Endothelial cell of umbilical vein (primary cell): Measurements from ENCODE around the gene ITGAE. TPM values are rescaled to one million over a fixed set of nuclear protein-coding genes. Genes with fewer than 3 reads are reported as not detected.

ENCODE experiments used
- BruUV-seq: library from RNA; stranded (reverse); fragments of 400-500 nt; replicated peaks from 2 replicates; lab custom pipeline; 2021; lab: Mats Ljungman, UMichigan
- CTCF ChIA-PET: fragments of 300-600, 350-600 bp; sonication (Branson Sonifier 250); formaldehyde crosslinking; loops from one replicate; lab custom pipeline; 2021; ENCODE audit warnings: antibody characterized with exemption, inconsistent platforms; lab: Charles Lee
- POLR2A ChIA-PET: fragments of 300-600, 350-600 bp; sonication (Branson Sonifier 250); formaldehyde crosslinking; loops from one replicate; lab custom pipeline; 2021; ENCODE audit warnings: antibody characterized with exemption, inconsistent platforms; lab: Charles Lee
- DNase-seq: peaks from one replicate; pipeline ENCODE4 v3.0.0-alpha.2; 2011; ENCODE audit warnings: low read depth, low spot score
- FAIRE-seq: peaks from 2 replicates; lab custom pipeline; 2011; peaks lifted over from hg19 to GRCh38; lab: Jason Lieb, UNC
- H2AFZ ChIP-seq: 2 replicates; pipeline ENCODE4 v1.6.0; 2012; ENCODE audit warnings: low read depth, low read length, control low read depth, inconsistent platforms
- H3K27ac ChIP-seq: 2 replicates; pipeline ENCODE4 v1.5.1; 2011; ENCODE audit warnings: low read depth, mild to moderate bottlenecking, control low read depth, low read length, moderate library complexity; ENCODE audit not compliant: insufficient read depth
- H3K27me3 ChIP-seq, 2 experiments: 2 replicates each; pipeline versions ENCODE4 v1.6.0 to v1.6.1; 2011; ENCODE audit warnings: low read length in 2 of 2, mixed read lengths in 1 of 2; ENCODE audit not compliant: control insufficient read depth in 2 of 2, insufficient read depth in 2 of 2
- H3K36me3 ChIP-seq, 2 experiments: 2 replicates in 1 of 2; 3 replicates in 1 of 2; pipeline ENCODE4 v1.5.1; 2011; ENCODE audit warnings: low read length in 2 of 2, mild to moderate bottlenecking in 1 of 2, moderate library complexity in 1 of 2; ENCODE audit not compliant: control insufficient read depth in 2 of 2, insufficient read depth in 2 of 2; ENCODE audit errors: extremely low read depth in 1 of 2
- H3K4me1 ChIP-seq: 3 replicates; pipeline ENCODE4 v1.5.1; 2011; ENCODE audit warnings: mild to moderate bottlenecking, low read length; ENCODE audit not compliant: control insufficient read depth, insufficient read depth; ENCODE audit errors: extremely low read depth
- H3K4me2 ChIP-seq: 2 replicates; pipeline ENCODE4 v1.6.1; 2011; ENCODE audit warnings: low read length, control low read depth, mixed read lengths; ENCODE audit not compliant: insufficient read depth
- H3K4me3 ChIP-seq, 3 experiments: fragments of 200-600 bp in 1 of 3; sonication (generic), shearing (Covaris generic) in 1 of 3; replicated peaks in 1 of 3; 2 replicates each; pipeline ENCODE4 v1.5.1; 2011 to 2016; ENCODE audit warnings: control low read depth in 3 of 3, low read length in 3 of 3, mild to moderate bottlenecking in 2 of 3, inconsistent platforms in 1 of 3, low read depth in 1 of 3, moderate library complexity in 1 of 3; ENCODE audit not compliant: insufficient read depth in 1 of 3
- H3K79me2 ChIP-seq: 2 replicates; pipeline ENCODE4 v1.6.0; 2012; ENCODE audit warnings: low read length, inconsistent platforms; ENCODE audit not compliant: control insufficient read depth, insufficient read depth
- H3K9ac ChIP-seq: replicated peaks from 2 replicates; pipeline ENCODE3; 2011; ENCODE audit warnings: low read length, control low read depth; ENCODE audit not compliant: insufficient read depth; ENCODE audit errors: extremely low read depth
- H3K9me1 ChIP-seq: replicated peaks from 3 replicates; pipeline ENCODE4 v1.6.0; 2011; ENCODE audit warnings: mild to moderate bottlenecking, low read length; ENCODE audit not compliant: control insufficient read depth, insufficient read depth; ENCODE audit errors: extremely low read depth
- H3K9me3 ChIP-seq: replicated peaks from 2 replicates; pipeline ENCODE4 v1.5.1; 2012; ENCODE audit warnings: low read length, inconsistent platforms; ENCODE audit not compliant: control insufficient read depth, insufficient read depth
- H4K20me1 ChIP-seq: replicated peaks from 2 replicates; pipeline ENCODE3; 2011; ENCODE audit warnings: mild to moderate bottlenecking, low read length; ENCODE audit not compliant: control insufficient read depth, insufficient read depth; ENCODE audit errors: extremely low read depth
- EZH2 ChIP-seq: IDR thresholded peaks from 2 replicates; pipeline ENCODE4 v1.6.1; 2012; ENCODE audit warnings: borderline replicate concordance, low read depth, mild to moderate bottlenecking, moderate library complexity, low read length, inconsistent platforms; ENCODE audit not compliant: severe bottlenecking
- FOS ChIP-seq: IDR thresholded peaks from 2 replicates; pipeline ENCODE4 v1.6.1; 2011; ENCODE audit warnings: mild to moderate bottlenecking, low read length, moderate library complexity, borderline replicate concordance; ENCODE audit not compliant: insufficient read depth
- GATA2 ChIP-seq: IDR thresholded peaks from 2 replicates; pipeline ENCODE4 v1.7.0; 2011; ENCODE audit warnings: low read depth, mild to moderate bottlenecking, moderate library complexity, mixed read lengths, low read length; ENCODE audit not compliant: insufficient read length, insufficient read depth
- JUN ChIP-seq: IDR thresholded peaks from 2 replicates; pipeline ENCODE4 v1.6.1; 2011; ENCODE audit warnings: borderline replicate concordance, low read depth; ENCODE audit not compliant: insufficient read length, insufficient read depth
- MYC ChIP-seq: IDR thresholded peaks from one replicate; pipeline ENCODE4 v1.6.1; 2011; ENCODE audit warnings: mild to moderate bottlenecking, low read depth, low read length
- POLR2A ChIP-seq: IDR thresholded peaks from 2 replicates; pipeline ENCODE4 v1.6.1; 2012; ENCODE audit warnings: low read depth, mild to moderate bottlenecking, control low read depth, low read length
- POLR2AphosphoS5 ChIP-seq: IDR thresholded peaks from 2 replicates; pipeline ENCODE4 v1.6.1; 2012; ENCODE audit warnings: low read depth, mild to moderate bottlenecking, control low read depth, low read length, moderate library complexity; ENCODE audit not compliant: insufficient read depth
- dilution Hi-C: fragments of 300-500 bp; cut with MboI; formaldehyde crosslinking; loops from one replicate; pipeline ENCODE4 v1.15.0; 2019; ENCODE audit warnings: low sequenced_read_pairs; ENCODE audit not compliant: extremely low pct_ligation_motif_present
- intact Hi-C: fragments of 100-400 bp; cut with micrococcal nuclease; formaldehyde crosslinking; loops from one replicate; pipeline ENCODE4 v1.10.0; 2022
- polyA plus RNA-seq, 4 experiments: library from polyadenylated mRNA; depleted of rRNA in 3 of 4; stranded (reverse) in 3 of 4; unstranded in 1 of 4; fragments of >200 nt; gene quantifications; 2 replicates each; pipeline versions ENCODE4 v1.2.1 to v1.2.3, GENCODE V29; 2011 to 2012; ENCODE audit warnings: missing spikeins in 1 of 4
- total RNA-seq: library from RNA; stranded (reverse); gene quantifications from 2 replicates; pipeline ENCODE4 v1.2.3, GENCODE V29; 2021
- TF ChIP-seq, protein P1 (sequence below), 2 donors: IDR thresholded peaks; 1 replicate in 1 of 2; 2 replicates in 1 of 2; pipeline ENCODE4 v1.5.1; 2011; ENCODE audit warnings: low read length in 2 of 2, mild to moderate bottlenecking in 2 of 2, moderate library complexity in 2 of 2, control low read depth in 1 of 2, inconsistent platforms in 1 of 2, low read depth in 1 of 2; ENCODE audit not compliant: insufficient read depth in 1 of 2; ENCODE audit errors: extremely low read depth in 1 of 2
- TF ChIP-seq, protein P2 (sequence below): IDR thresholded peaks from 2 replicates; pipeline ENCODE4 v1.6.1; 2011; ENCODE audit not compliant: insufficient read depth, insufficient read length

Gene ITGAE
- total and polyA plus RNA-seq, 2 donors (not counting 3 experiments of a cell fraction or from before 2014, with no cell fraction given), result 29.6 to 71.6 TPM

DNA sequence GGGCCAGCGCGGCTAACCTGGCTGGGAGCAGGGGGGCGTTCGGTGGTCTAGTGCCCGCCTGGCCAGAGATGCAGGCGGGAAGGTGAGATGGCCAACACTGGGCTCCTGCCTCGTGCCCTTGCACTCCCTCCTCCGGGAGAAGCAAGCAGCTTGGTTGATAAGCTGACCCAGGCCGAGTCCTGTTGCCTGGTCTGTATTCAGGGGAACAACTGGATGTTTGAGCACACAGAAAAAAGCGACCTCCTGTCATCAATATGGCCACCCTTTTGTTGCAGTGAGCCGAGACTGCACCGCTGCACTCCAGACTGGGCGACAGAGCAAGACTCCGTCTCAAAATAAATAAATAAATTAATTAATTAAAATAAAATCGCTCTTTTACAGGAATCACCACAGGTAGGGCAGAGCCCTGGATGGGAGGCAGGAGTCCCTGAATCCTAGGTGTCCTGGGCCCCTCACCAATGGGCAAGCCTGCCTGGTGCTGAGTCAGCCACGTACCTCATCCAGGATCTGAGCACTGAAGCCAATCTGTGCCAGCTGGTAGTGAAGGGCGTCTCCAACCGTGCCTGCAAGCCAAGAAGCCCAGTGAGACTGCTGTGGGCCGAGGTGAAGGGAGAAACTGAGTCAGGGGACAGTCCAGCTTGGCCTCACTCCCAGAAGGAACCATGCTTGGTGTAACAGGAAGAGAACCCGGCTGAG lies 45.5 kb downstream of the ITGAE start:
- Histone ChIP-seq H3K4me2 (no peak overlapping the region), H3K36me3 (no peaks in the 10 kb centered on the region), H3K79me2 (no peaks in the 10 kb centered on the region), H3K4me3 (no peak overlapping the region), H2AFZ (no peak overlapping the region), H3K27me3 (no peaks in the 10 kb centered on the region), H3K9me1 (no peaks in the 10 kb centered on the region), H4K20me1 (no peaks in the 10 kb centered on the region), H3K9ac (no peak overlapping the region), H3K4me1 (no peaks in the 10 kb centered on the region), H3K27ac (no peak overlapping the region), H3K9me3 (no peaks in the 10 kb centered on the region)
- CTCF ChIA-PET, result interaction anchor here (1.4 to 4.3 kb wide), 2 partner anchors 10 to 17 kb away, joined by 3 to 19 read pairs; no protein-coding TSS in a partner anchor
- POLR2A ChIA-PET, result no interaction called here
- no peak for FAIRE-seq
- intact Hi-C loops, result no loop called here
- dilution Hi-C loops, result no loop called here
- DNase-seq, result no peak
- BruUV-seq, result no TSS peak
- TF ChIP-seq POLR2A (no peak), JUN (no peak), GATA2 (no peak), POLR2AphosphoS5 (no peak), FOS (no peak), MYC (no peak), EZH2 (no peak)
- TF ChIP-seq, protein P1, sequence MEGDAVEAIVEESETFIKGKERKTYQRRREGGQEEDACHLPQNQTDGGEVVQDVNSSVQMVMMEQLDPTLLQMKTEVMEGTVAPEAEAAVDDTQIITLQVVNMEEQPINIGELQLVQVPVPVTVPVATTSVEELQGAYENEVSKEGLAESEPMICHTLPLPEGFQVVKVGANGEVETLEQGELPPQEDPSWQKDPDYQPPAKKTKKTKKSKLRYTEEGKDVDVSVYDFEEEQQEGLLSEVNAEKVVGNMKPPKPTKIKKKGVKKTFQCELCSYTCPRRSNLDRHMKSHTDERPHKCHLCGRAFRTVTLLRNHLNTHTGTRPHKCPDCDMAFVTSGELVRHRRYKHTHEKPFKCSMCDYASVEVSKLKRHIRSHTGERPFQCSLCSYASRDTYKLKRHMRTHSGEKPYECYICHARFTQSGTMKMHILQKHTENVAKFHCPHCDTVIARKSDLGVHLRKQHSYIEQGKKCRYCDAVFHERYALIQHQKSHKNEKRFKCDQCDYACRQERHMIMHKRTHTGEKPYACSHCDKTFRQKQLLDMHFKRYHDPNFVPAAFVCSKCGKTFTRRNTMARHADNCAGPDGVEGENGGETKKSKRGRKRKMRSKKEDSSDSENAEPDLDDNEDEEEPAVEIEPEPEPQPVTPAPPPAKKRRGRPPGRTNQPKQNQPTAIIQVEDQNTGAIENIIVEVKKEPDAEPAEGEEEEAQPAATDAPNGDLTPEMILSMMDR (IDR thresholded peaks at IDR 0.05; ENCODE audit: extremely low read depth in 1 of 2, insufficient read depth in 1 of 2, low read depth in 1 of 2, low read length in 2 of 2), result no peak
- TF ChIP-seq, protein P2, sequence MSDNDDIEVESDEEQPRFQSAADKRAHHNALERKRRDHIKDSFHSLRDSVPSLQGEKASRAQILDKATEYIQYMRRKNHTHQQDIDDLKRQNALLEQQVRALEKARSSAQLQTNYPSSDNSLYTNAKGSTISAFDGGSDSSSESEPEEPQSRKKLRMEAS, result no peak
